Measurements from ENCODE around the gene IL1RAP.

IL1RAP gene

DNA sequence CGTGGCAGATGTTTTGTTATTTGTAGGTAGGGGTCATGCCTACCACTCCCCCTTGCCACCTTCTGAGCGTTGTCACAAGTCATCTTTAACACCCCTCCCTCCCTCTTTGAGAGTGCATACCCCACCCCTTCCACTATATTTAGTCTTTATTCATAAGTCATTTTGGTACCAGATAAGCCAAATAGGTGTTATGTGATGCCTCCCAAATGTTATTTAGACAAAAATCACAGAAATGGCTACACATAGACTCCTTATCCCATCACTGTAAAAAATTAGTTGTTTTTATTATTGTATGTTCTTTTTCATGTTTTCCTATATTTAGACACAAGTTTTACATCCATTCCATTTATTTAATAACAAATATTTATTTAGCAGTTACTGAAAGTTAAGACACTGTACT lies 93.1 kb downstream of the IL1RAP start:
- no peak for TF ChIP-seq EZH2phosphoT487 (IDR thresholded peaks at IDR 0.05; ENCODE audit: borderline replicate concordance)
- TF ChIP-seq, protein P1, sequence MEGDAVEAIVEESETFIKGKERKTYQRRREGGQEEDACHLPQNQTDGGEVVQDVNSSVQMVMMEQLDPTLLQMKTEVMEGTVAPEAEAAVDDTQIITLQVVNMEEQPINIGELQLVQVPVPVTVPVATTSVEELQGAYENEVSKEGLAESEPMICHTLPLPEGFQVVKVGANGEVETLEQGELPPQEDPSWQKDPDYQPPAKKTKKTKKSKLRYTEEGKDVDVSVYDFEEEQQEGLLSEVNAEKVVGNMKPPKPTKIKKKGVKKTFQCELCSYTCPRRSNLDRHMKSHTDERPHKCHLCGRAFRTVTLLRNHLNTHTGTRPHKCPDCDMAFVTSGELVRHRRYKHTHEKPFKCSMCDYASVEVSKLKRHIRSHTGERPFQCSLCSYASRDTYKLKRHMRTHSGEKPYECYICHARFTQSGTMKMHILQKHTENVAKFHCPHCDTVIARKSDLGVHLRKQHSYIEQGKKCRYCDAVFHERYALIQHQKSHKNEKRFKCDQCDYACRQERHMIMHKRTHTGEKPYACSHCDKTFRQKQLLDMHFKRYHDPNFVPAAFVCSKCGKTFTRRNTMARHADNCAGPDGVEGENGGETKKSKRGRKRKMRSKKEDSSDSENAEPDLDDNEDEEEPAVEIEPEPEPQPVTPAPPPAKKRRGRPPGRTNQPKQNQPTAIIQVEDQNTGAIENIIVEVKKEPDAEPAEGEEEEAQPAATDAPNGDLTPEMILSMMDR (conservative IDR thresholded peaks at IDR 0.05; ENCODE audit: low read length), result no peak
- no peaks in the 10 kb centered on the region for H3K4me1 ChIP-seq (ENCODE audit: insufficient read depth, low read length, poor library complexity, severe bottlenecking)
- H3K79me2 ChIP-seq (ENCODE audit: insufficient read depth, low read length), result no peaks in the 10 kb centered on the region
- no peak overlapping the region for H3K9ac ChIP-seq (ENCODE audit: low read depth, low read length, poor library complexity, severe bottlenecking)
- no peaks in the 10 kb centered on the region for H3K27me3 ChIP-seq (ENCODE audit: insufficient read depth, low read length, poor library complexity, severe bottlenecking)
- no peaks in the 10 kb centered on the region for H3F3A ChIP-seq (ENCODE audit: low read depth)
- H3K36me3 ChIP-seq (ENCODE audit: insufficient read depth, low read length), result no peaks in the 10 kb centered on the region
- no peak overlapping the region for H2AFZ ChIP-seq (ENCODE audit: low read length)
- H3K4me3 ChIP-seq (ENCODE audit: low read length, poor library complexity, severe bottlenecking), result no peak overlapping the region
- no peaks in the 10 kb centered on the region for H4K20me1 ChIP-seq (ENCODE audit: insufficient read depth, low read length, poor library complexity, severe bottlenecking)
- H3K4me2 ChIP-seq (ENCODE audit: low read depth, low read length, poor library complexity, severe bottlenecking), result no peak overlapping the region
- peaks cover 13% of the 10 kb centered on the region; the same call in 1 of the 2 replicates for H3K9me3 ChIP-seq (ENCODE audit: insufficient read depth, low read depth, low read length)
- no peaks in the 10 kb centered on the region for H3K9me2 ChIP-seq (replicated peaks; ENCODE audit: low read depth, low read length)

DNA sequence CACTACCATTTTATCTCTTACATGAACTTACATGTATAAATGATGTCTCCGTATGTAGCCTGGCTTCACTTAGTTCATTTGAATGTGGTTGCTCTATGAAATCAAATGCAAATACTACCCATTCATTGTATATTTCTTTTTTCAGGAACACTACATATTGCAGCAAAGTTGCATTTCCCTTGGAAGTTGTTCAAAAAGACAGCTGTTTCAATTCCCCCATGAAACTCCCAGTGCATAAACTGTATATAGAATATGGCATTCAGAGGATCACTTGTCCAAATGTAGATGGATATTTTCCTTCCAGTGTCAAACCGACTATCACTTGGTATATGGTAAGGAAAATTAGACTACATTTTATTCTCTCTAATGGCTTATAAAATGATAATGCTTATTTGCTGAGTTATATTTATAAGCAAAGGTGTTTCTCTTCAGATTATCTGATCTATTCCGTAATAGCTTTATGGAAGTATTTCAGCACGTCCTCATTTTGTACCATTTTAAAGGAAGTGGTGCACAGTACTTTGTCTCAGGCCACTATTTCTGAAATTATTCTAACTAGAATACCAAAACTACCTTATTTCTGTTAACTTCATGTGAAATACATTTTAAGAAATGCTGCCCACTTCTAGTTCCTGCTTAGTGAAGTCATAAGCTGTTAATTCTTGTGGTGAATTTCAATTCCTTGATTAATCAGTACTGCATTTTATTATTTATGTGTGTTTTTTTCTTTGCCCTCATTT lies 95.1 kb downstream of the IL1RAP start:
- Histone ChIP-seq H3K27me3 (ENCODE audit: insufficient read depth, low read length, poor library complexity, severe bottlenecking) (no peaks in the 10 kb centered on the region), H3F3A (ENCODE audit: low read depth) (no peaks in the 10 kb centered on the region), H3K9me3 (ENCODE audit: insufficient read depth, low read depth, low read length) (peaks cover 13% of the 10 kb centered on the region; the same call in 1 of the 2 replicates), H3K9me2 (replicated peaks; ENCODE audit: low read depth, low read length) (no peaks in the 10 kb centered on the region), H3K36me3 (ENCODE audit: insufficient read depth, low read length) (no peaks in the 10 kb centered on the region), H3K79me2 (ENCODE audit: insufficient read depth, low read length) (no peaks in the 10 kb centered on the region), H3K4me2 (ENCODE audit: low read depth, low read length, poor library complexity, severe bottlenecking) (no peak overlapping the region), H4K20me1 (ENCODE audit: insufficient read depth, low read length, poor library complexity, severe bottlenecking) (no peaks in the 10 kb centered on the region), H3K4me1 (ENCODE audit: insufficient read depth, low read length, poor library complexity, severe bottlenecking) (no peaks in the 10 kb centered on the region), H3K9ac (ENCODE audit: low read depth, low read length, poor library complexity, severe bottlenecking) (no peak overlapping the region), H2AFZ (ENCODE audit: low read length) (no peak overlapping the region), H3K4me3 (ENCODE audit: low read length, poor library complexity, severe bottlenecking) (no peak overlapping the region)
- TF ChIP-seq EZH2phosphoT487 (IDR thresholded peaks at IDR 0.05; ENCODE audit: borderline replicate concordance), result no peak
- TF ChIP-seq, protein P1 (conservative IDR thresholded peaks at IDR 0.05; ENCODE audit: low read length), result no peak

DNA sequence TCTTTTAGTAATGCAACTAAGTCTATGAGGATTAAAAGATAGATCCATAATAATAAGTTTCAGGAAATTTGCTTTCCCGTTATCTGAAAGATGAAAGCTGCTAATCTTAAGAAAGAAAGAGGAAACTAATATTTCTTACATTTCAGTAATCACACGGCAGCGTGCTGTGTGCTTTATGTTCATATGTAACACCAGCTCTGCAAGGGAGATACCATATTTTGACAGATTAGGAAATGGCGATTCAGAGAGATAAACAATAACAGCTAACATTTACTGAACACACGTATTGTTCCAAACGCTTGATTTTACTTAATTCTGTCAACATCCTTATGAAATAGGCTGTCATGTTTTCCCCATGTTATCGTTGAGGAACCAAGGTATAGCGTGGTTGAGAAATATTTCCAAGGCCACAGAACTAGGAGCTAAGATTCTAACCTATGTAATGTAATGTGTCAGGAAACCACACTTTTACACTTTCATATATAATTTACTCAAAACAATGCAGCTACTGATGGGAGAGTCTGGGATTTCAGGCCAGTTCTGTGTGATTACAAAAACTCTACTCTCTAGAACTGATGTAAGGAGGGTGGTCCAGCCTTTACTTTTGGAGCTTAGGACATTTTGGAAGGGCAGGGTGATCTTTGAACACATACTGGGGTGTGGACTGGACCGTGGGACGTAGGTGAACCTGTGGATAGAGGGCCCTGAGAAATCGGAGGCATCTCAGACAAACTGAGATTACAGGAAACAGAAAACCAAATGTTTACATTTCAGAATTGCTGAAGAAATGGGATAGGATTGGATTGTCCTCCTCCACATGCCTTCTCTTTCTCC lies 100.6 kb downstream of the IL1RAP start:
- Histone ChIP-seq H4K20me1 (ENCODE audit: insufficient read depth, low read length, poor library complexity, severe bottlenecking) (no peaks in the 10 kb centered on the region), H3K4me2 (ENCODE audit: low read depth, low read length, poor library complexity, severe bottlenecking) (no peak overlapping the region), H3F3A (ENCODE audit: low read depth) (no peaks in the 10 kb centered on the region), H3K27me3 (ENCODE audit: insufficient read depth, low read length, poor library complexity, severe bottlenecking) (no peaks in the 10 kb centered on the region), H3K9me3 (ENCODE audit: insufficient read depth, low read depth, low read length) (no peaks in the 10 kb centered on the region), H3K36me3 (ENCODE audit: insufficient read depth, low read length) (no peaks in the 10 kb centered on the region), H3K9ac (ENCODE audit: low read depth, low read length, poor library complexity, severe bottlenecking) (no peak overlapping the region), H3K9me2 (replicated peaks; ENCODE audit: low read depth, low read length) (no peaks in the 10 kb centered on the region), H3K79me2 (ENCODE audit: insufficient read depth, low read length) (no peaks in the 10 kb centered on the region), H3K4me3 (ENCODE audit: low read length, poor library complexity, severe bottlenecking) (no peak overlapping the region), H3K4me1 (ENCODE audit: insufficient read depth, low read length, poor library complexity, severe bottlenecking) (peaks cover 13% of the 10 kb centered on the region), H2AFZ (ENCODE audit: low read length) (no peak overlapping the region)
- TF ChIP-seq EZH2phosphoT487 (IDR thresholded peaks at IDR 0.05; ENCODE audit: borderline replicate concordance), result no peak
- TF ChIP-seq, protein P1 (conservative IDR thresholded peaks at IDR 0.05; ENCODE audit: low read length), result no peak
